Mononuclear cell (primary cell): ENCODE results near the gene PAH. TPM values are rescaled to one million over a fixed set of nuclear protein-coding genes. Genes with fewer than 3 reads are reported as not detected.

Source experiments
- H3K27me3 ChIP-seq: 2 replicates; pipeline ENCODE4 v1.6.0; 2011; ENCODE audit warnings: low read length, control low read depth; ENCODE audit not compliant: insufficient read depth
- H3K4me1 ChIP-seq: 2 replicates; pipeline ENCODE4 v1.5.1; 2011; ENCODE audit warnings: mild to moderate bottlenecking, low read length, control low read depth; ENCODE audit not compliant: insufficient read depth
- H3K4me3 ChIP-seq: 2 replicates; pipeline ENCODE4 v1.5.1; 2011; ENCODE audit warnings: mild to moderate bottlenecking, low read length, moderate library complexity
- H3K9me3 ChIP-seq: 2 replicates; pipeline ENCODE4 v1.5.1; 2011; ENCODE audit warnings: low read depth, mild to moderate bottlenecking, control low read depth, low read length
- total RNA-seq: library from RNA; depleted of rRNA; stranded (reverse); fragments of >200 nt; gene quantifications from one replicate; pipeline ENCODE4 v1.2.3, GENCODE V29; 2012

PAH gene
- total RNA-seq, 1 donor, result 0.10 TPM

DNA sequence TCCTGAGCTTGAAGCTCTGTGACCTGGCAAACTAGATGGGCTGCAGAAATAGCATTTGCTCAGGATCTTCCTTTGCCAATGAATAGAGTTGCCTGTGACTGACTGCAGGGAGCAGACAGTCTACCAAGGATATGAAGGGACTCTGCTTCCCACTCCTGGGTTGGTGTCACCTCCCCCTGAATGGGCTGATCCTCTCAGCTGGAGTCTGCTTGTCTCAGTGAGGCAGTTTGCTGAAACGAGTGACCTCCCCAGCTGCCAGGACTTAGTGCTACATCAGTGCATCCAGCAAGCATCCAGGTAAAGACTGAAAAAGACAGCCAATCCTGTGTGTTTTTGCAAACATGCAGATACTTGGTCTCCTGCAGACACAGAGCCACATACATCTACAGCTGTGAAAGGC is 28.5 kb downstream of the PAH start:
- H3K4me1 ChIP-seq, result no peaks in the 10 kb centered on the region
- H3K4me3 ChIP-seq, result no peak overlapping the region
- no peaks in the 10 kb centered on the region for H3K9me3 ChIP-seq
- no peaks in the 10 kb centered on the region for H3K27me3 ChIP-seq

DNA sequence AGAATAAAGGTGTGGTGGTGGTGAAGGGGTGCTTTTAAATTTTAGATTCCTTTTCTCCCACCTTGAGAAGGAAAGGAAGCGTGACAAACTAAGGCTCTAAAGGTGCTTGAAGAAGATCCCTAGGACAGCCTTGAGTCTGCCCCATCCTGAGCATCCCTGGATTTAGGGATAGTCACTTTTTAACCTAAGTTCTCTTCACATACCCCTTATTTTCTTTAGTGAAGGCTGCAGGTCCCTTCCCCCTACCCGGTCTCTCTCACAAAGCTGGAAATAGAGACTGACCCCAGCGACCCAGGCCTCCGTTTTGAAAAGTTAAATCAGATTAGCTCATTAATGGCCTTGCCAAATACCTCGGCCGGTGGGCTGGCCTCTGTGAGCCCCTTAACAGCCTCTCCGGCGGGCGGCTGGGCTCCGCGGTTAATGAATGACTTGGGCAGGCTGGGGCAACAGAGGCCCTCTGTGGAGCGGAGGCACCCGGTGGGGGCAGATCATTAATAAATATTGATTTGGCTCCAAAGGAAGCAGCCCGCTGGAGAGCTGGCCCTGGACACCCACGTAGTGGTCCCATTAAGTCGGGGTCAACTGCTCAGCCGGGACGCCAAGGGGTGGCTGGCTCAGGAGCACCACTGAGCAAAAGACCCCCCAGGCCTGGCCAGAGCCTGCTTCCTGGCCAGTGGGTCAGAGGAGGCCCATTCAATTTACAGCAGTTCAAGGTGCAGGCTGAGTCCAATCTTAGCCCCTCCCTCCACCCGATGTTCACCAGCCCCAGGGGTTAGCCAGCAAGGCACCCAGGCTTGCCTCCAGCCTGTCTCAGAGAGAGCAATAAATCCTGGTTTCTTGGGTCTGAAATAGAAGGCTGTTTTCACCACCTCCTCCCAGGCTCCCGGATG is 31.8 kb downstream of the PAH start:
- Histone ChIP-seq H3K4me1 (no peaks in the 10 kb centered on the region), H3K27me3 (no peaks in the 10 kb centered on the region), H3K9me3 (no peaks in the 10 kb centered on the region), H3K4me3 (no peak overlapping the region)

DNA sequence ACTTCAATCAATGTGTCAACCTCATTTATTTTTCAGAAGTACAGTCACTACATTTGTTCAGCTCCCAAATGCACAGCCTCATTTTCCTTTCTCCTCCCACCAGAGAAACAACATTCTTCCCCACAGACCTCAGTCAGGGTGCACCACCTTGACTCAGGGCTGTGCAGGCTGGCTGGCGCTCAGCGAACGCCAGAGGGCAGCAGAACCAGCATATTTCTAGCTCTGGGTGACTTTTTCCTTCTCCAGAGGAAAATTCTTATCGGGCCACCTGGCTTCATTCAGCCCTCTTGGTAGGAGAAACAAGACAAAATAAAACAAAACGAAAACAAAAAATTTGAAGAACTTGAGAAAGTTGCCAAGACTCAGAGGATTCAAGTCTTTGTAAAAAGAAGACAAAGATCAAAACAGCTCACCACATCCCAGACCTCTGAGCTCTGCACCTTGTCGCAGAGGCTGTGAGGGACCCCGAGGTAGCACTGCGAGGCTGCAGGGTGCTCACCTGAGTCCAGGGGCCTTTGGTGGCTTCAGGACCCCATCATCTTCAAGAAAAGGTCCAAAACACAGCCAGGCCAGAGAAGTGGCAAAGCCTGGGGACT is 33.7 kb downstream of the PAH start:
- Histone ChIP-seq H3K4me1 (no peaks in the 10 kb centered on the region), H3K9me3 (no peaks in the 10 kb centered on the region), H3K4me3 (no peak overlapping the region), H3K27me3 (no peaks in the 10 kb centered on the region)

DNA sequence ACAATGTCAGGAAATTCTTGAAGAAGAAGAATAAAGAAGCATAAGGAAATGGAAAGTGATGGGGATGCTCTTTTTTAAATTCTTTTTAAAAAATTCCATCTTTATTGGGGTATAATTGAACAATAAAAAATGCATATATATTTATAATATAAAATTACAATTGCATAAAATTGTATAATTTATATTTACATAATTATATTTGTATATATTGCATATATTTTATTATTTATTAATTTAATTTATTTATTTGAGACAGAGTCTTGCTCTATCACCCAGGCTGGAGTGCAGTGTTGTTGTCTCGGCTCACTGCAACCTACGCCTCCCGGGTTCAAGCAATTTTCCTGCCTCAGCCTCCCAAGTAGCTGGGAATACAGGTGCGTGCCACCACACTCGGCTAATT is 36.3 kb downstream of the PAH start:
- H3K4me3 ChIP-seq, result no peak overlapping the region
- H3K4me1 ChIP-seq, result no peaks in the 10 kb centered on the region
- H3K27me3 ChIP-seq, result no peaks in the 10 kb centered on the region
- H3K9me3 ChIP-seq, result no peaks in the 10 kb centered on the region

DNA sequence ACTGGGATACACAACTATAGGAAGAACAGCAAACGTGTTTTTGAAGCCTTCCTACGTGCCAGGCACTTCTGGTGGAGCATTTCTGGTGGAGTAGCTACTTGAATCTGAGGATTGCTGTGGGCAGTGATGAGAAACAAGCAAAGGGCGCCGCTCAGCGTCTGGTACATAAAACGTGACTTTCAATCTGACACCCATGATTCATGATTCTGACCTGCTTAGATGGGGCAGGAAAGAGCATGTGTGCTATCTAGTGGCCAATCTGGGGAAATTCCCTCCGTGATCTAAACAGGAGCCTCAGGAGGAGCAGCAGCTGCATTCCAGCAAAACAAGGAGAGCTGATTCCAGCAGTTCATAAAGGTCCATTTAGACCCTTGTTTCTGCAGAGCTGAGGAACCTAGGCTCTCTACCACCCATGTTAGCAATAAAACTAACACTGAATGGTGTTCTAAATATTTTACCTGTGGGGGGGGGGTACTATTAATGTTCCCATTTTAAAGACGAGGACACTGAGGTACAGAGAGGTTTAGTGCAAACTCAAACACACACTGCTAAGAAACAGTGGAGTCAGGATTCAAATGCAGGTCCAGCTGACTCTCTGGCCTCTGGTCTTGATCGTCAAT is 37.8 kb downstream of the PAH start:
- Histone ChIP-seq H3K4me3 (no peak overlapping the region), H3K9me3 (no peaks in the 10 kb centered on the region), H3K27me3 (no peaks in the 10 kb centered on the region), H3K4me1 (no peaks in the 10 kb centered on the region)

DNA sequence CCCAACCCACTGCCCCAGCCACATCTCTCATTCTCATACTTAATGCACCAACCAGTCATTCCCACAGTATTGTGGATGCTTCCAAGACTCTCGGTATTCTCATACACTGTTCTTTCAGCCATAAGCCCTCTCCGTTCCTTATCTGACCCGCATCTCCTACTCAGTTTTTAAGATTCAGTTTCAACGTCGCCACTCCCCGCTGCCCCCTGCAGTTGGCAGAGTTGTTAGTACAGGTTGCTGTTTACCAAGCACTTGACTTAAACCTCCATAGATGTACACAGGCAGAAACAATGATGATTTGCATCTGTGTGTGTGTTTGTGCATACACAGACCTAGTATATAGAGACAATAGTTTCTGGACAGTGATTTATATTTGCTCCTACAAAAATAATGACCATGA is 40.2 kb downstream of the PAH start:
- Histone ChIP-seq H3K4me1 (no peaks in the 10 kb centered on the region), H3K9me3 (no peaks in the 10 kb centered on the region), H3K27me3 (no peaks in the 10 kb centered on the region), H3K4me3 (no peak overlapping the region)

DNA sequence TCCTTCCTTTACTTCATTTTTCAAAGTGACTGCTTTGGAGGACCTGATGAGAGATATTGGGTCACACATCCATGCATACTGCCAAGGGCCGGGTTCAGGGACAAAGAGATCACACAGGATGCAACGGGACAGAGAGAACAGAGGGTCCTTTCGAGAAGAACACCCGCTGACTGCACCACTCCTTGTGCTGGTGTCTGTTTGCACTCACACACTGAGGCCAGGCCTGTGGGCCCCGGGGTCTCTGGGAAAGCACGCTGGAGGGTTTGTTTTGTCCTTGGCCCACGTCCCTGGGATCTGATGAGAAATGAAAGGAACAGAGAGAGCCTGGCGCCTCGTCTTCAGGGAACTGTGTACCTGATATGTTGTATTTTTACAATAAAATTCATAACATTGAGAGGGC is 42.2 kb downstream of the PAH start:
- Histone ChIP-seq H3K9me3 (no peaks in the 10 kb centered on the region), H3K4me1 (no peaks in the 10 kb centered on the region), H3K4me3 (no peak overlapping the region), H3K27me3 (no peaks in the 10 kb centered on the region)

DNA sequence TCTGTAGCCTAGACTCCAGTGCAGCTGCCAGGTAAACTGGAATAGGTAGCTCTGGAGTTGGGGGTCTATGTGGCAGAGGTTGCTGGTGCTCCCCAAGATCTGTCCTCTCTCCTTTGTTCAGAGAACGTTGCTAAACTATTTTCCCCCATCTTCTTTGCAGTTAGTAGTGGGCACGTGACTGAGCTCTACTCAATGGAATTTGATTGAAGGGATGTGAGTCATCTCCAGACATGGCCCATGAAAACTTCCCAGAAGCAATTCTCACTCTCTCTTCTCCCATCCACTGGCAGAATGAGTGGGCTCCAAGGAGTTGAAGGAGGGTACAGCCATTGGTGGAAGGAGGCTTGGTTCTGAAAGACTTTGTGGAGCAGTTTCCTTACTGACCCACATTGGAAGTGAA is 44.0 kb downstream of the PAH start:
- H3K27me3 ChIP-seq, result no peaks in the 10 kb centered on the region
- no peaks in the 10 kb centered on the region for H3K4me1 ChIP-seq
- H3K4me3 ChIP-seq, result no peak overlapping the region
- H3K9me3 ChIP-seq, result no peaks in the 10 kb centered on the region

DNA sequence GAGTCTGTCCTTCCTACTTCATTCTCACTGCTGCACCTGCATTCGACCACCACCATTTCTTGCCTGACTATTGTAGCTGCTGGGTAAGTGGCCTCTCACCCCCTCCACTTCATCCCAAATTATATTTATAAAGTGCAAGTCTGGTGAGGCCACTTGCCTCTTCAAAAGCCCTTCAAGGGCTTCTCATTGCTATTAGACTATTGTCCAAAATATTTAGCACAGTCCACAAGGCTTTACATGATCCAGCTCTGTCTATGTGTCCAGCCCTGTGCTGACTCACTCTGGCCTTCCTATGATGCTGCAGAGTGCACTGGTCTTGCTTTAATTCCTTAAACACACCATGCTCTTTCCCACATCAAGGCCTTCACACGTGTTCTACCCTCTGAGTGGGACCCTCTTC is 46.0 kb downstream of the PAH start:
- Histone ChIP-seq H3K4me1 (no peaks in the 10 kb centered on the region), H3K27me3 (no peaks in the 10 kb centered on the region), H3K4me3 (no peak overlapping the region), H3K9me3 (no peaks in the 10 kb centered on the region)

DNA sequence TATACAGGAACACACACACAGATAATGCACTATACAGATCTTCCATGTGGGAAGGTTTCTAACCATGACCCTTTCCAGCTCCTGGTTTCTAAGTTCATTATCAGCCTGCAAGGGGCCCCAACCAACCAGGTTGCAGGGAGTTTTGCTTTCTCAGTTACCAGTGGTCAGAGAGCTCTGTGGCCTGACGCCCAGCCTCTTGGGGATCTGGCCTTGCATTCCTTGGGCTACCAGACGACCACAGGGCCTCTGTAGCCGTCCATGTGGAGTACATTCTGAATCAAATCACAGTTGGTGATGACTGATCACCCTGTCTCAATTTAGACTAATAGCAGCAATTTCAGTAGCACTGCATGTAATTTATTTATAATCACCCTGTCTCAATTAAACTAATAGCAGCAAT is 47.5 kb downstream of the PAH start:
- H3K9me3 ChIP-seq, result no peaks in the 10 kb centered on the region
- no peaks in the 10 kb centered on the region for H3K27me3 ChIP-seq
- no peak overlapping the region for H3K4me3 ChIP-seq
- H3K4me1 ChIP-seq, result no peaks in the 10 kb centered on the region

DNA sequence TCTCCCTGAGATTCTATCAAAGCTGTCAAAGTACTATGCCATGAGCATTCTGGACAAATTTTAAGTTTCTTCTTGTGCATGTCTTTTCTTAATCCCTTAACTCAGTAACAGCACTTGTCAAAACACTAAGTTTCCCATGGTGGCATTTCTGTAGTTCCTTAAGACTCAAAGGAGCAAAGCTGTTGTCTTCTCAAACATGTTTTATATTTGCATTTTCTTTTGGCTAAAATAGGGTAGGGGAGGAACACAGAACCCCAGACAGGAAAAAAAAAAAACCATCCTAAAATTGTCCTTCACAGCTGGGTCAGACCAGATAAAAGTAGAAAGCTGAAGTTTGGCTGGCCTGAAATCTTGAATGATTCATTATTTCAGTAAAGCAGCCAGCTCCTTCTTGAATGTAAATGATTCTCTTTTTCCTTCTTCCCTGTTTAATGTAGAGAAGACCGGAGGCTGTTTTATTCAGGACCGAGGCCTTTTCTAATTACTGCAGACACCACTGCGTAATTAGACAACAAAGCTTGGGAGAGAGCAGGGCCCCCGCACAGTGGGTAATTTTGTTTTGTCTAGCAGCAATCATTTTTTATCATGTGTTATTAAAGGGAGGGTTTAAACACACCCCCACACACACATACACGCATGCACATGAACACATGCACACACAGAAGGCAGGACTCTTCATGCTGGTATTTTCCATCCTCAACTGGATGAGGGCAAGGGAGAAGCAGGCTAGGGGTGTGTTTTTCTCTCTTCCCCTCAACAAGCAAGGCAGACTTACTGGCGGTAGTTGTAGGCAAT is 51.0 kb downstream of the PAH start:
- no peaks in the 10 kb centered on the region for H3K27me3 ChIP-seq
- H3K4me3 ChIP-seq, result no peak overlapping the region
- no peaks in the 10 kb centered on the region for H3K4me1 ChIP-seq
- no peaks in the 10 kb centered on the region for H3K9me3 ChIP-seq

DNA sequence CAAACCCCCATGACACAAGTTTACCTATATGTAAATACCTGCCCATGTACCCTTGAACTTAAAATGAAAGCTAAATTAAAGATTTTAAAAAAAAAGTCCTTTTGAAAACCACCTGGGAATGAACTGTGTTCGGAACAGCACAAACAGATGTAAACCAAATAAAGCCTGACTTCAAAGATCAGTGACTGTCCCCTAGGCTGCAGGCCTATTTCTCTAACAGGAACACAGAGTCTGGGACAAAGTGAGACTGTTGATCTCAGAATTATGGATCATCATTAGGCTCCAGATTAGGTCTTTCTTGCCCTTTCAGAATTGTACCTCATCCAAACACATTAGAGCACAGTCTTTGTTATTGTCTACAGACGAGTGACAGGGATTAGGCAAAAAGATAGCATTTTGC is 54.6 kb downstream of the PAH start:
- H3K27me3 ChIP-seq, result no peaks in the 10 kb centered on the region
- H3K9me3 ChIP-seq, result no peaks in the 10 kb centered on the region
- H3K4me3 ChIP-seq, result no peak overlapping the region
- no peaks in the 10 kb centered on the region for H3K4me1 ChIP-seq

DNA sequence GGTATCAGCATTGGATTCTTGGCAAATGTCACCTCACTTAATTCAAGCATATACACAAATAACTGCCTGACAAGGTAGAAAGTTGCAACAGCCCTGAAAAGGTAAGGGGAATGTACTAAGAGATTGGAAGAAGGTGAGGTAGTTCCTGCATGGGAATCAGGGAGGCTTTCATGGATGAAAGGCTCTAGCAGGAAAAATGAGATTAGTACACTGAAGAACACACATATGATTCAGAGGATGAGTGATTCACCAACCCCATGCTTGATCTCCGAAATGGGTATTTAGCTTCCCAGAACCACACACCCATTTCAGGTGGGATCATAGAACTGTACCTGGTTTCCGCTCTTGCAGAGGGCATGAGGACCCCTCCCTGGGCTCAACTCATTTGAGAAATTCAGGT is 65.8 kb downstream of the PAH start:
- Histone ChIP-seq H3K27me3 (no peaks in the 10 kb centered on the region), H3K4me3 (no peak overlapping the region), H3K4me1 (no peaks in the 10 kb centered on the region), H3K9me3 (no peaks in the 10 kb centered on the region)

DNA sequence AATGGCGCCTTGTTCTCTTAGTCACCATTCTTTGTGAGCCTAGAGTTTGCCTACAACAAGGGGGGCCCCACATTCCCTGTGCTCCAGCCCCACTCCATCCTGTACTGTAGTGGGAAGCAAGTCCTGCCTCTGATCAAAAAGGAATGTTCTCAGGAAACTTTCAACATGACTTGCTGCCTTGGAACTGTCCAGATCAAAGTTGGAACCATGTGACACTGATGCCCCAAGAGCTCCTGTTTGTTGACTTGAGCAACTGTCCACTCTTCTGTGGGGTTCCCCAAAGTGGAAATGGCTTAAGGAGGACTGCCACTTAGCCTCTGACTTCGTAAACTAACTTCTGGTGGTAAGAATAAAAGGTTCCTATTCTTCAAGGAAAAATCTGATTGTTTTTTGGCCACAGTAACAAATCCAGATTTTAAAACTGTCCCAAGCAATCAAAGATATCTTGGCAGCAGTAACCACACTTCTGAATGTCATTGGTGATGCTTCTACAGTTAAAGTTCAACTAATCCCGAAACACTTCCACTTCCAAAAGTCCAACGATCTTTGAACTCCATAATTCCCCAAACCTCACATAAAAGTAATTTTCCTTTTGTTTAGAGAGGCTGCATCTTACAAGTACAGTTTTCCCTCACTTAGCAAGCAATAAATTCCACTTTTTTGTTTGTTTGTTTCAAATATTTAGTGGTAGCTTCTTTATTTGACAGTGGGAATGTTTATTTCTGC is 67.2 kb downstream of the PAH start:
- H3K4me3 ChIP-seq, result no peak overlapping the region
- H3K27me3 ChIP-seq, result no peaks in the 10 kb centered on the region
- H3K9me3 ChIP-seq, result no peaks in the 10 kb centered on the region
- no peaks in the 10 kb centered on the region for H3K4me1 ChIP-seq
